Measurements from ENCODE around the gene NELL1. TPM values are rescaled to one million over a fixed set of nuclear protein-coding genes. Genes with fewer than 3 reads are reported as not detected.

The NELL1 gene
- polyA plus RNA-seq, 4 donors, result 0.18 to 5.1 TPM; not detected in 2

- no peak for DNase-seq
- peaks cover 0 to 4% (median 0%) of the 10 kb centered on the region in 3 donors for H3K4me1 ChIP-seq (ENCODE audit: control insufficient read depth in 3 of 3, insufficient read depth in 2 of 3, low read depth in 1 of 3, low read length in 2 of 3)
- WGBS, 3 donors, result 9 to 13% (median 13%) methylated on average over 21 of the region's 21 CpGs
- H3K27ac ChIP-seq (ENCODE audit: low read depth in 1 of 3, low read length in 2 of 3), result no peak overlapping the region
- H3K4me3 ChIP-seq (ENCODE audit: low read depth in 1 of 3, low read length in 3 of 3), result peak overlapping the region in 1 of 3 donors; percentile 14
- no peaks in the 10 kb centered on the region for H3K36me3 ChIP-seq (ENCODE audit: control insufficient read depth in 3 of 3, insufficient read depth in 2 of 3, low read depth in 1 of 3, low read length in 3 of 3)
- no peak for FAIRE-seq
- no peaks in the 10 kb centered on the region for H3K9me3 ChIP-seq (ENCODE audit: control insufficient read depth in 2 of 2, insufficient read depth in 1 of 2, low read depth in 1 of 2, low read length in 1 of 2)
- H3K27me3 ChIP-seq (ENCODE audit: control insufficient read depth in 3 of 3, insufficient read depth in 3 of 3, low read length in 3 of 3), result peaks cover 15 to 60% (median 37%) of the 10 kb centered on the region in 3 donors
Measured at GRCh38 chr11:20670932-20671403, 1.6 kb downstream of the NELL1 start.

GRCh38 chr11:20671856-20672546 is 2.6 kb downstream of the NELL1 start:
- Histone ChIP-seq H3K9me3 (ENCODE audit: control insufficient read depth in 2 of 2, insufficient read depth in 1 of 2, low read depth in 1 of 2, low read length in 1 of 2) (no peaks in the 10 kb centered on the region), H3K36me3 (ENCODE audit: control insufficient read depth in 3 of 3, insufficient read depth in 2 of 3, low read depth in 1 of 3, low read length in 3 of 3) (no peaks in the 10 kb centered on the region), H3K27ac (ENCODE audit: low read depth in 1 of 3, low read length in 2 of 3) (no peak overlapping the region), H3K4me3 (ENCODE audit: low read depth in 1 of 3, low read length in 3 of 3) (no peak overlapping the region), H3K27me3 (ENCODE audit: control insufficient read depth in 3 of 3, insufficient read depth in 3 of 3, low read length in 3 of 3) (peaks cover 15 to 58% (median 35%) of the 10 kb centered on the region in 3 donors), H3K4me1 (ENCODE audit: control insufficient read depth in 3 of 3, insufficient read depth in 2 of 3, low read depth in 1 of 3, low read length in 2 of 3) (peaks cover 0 to 4% (median 0%) of the 10 kb centered on the region in 3 donors)
- DNase-seq, result peak in 1 of 2 donors; percentile 18
- 14 to 29% (median 20%) methylated on average over 6 of the region's 6 CpGs for WGBS, 3 donors
- FAIRE-seq, result no peak

- no peaks in the 10 kb centered on the region for H3K36me3 ChIP-seq (ENCODE audit: control insufficient read depth in 3 of 3, insufficient read depth in 2 of 3, low read depth in 1 of 3, low read length in 3 of 3)
- H3K4me3 ChIP-seq (ENCODE audit: low read depth in 1 of 3, low read length in 3 of 3), result no peak overlapping the region
- FAIRE-seq (no peak), DNase-seq (peak in 1 of 2 donors; percentile 14)
- peaks cover 15 to 54% (median 32%) of the 10 kb centered on the region in 3 donors for H3K27me3 ChIP-seq (ENCODE audit: control insufficient read depth in 3 of 3, insufficient read depth in 3 of 3, low read length in 3 of 3)
- 20 to 36% (median 27%) methylated on average over 2 of the region's 2 CpGs for WGBS, 3 donors
- H3K27ac ChIP-seq (ENCODE audit: low read depth in 1 of 3, low read length in 2 of 3), result no peak overlapping the region
- peaks cover 0 to 4% (median 0%) of the 10 kb centered on the region in 3 donors for H3K4me1 ChIP-seq (ENCODE audit: control insufficient read depth in 3 of 3, insufficient read depth in 2 of 3, low read depth in 1 of 3, low read length in 2 of 3)
- H3K9me3 ChIP-seq (ENCODE audit: control insufficient read depth in 2 of 2, insufficient read depth in 1 of 2, low read depth in 1 of 2, low read length in 1 of 2), result no peaks in the 10 kb centered on the region
Measured at GRCh38 chr11:20672575-20672974, 3.2 kb downstream of the NELL1 start.

GRCh38 chr11:20676658-20677057 is 7.3 kb downstream of the NELL1 start:
- no peak overlapping the region for H3K27ac ChIP-seq (ENCODE audit: low read depth in 1 of 3, low read length in 2 of 3)
- H3K27me3 ChIP-seq (ENCODE audit: control insufficient read depth in 3 of 3, insufficient read depth in 3 of 3, low read length in 3 of 3), result peaks cover 0 to 14% (median 6%) of the 10 kb centered on the region in 3 donors
- no peaks in the 10 kb centered on the region for H3K9me3 ChIP-seq (ENCODE audit: control insufficient read depth in 2 of 2, insufficient read depth in 1 of 2, low read depth in 1 of 2, low read length in 1 of 2)
- no peak for DNase-seq
- H3K4me1 ChIP-seq (ENCODE audit: control insufficient read depth in 3 of 3, insufficient read depth in 2 of 3, low read depth in 1 of 3, low read length in 2 of 3), result no peaks in the 10 kb centered on the region
- 93 to 95% (median 93%) methylated on average over 2 of the region's 2 CpGs for WGBS, 3 donors
- no peak overlapping the region for H3K4me3 ChIP-seq (ENCODE audit: low read depth in 1 of 3, low read length in 3 of 3)
- no peaks in the 10 kb centered on the region for H3K36me3 ChIP-seq (ENCODE audit: control insufficient read depth in 3 of 3, insufficient read depth in 2 of 3, low read depth in 1 of 3, low read length in 3 of 3)
- FAIRE-seq, result no peak

GRCh38 chr11:20688761-20689160 is 19.4 kb downstream of the NELL1 start:
- WGBS, 3 donors, result 65 to 74% (median 74%) methylated on average over 3 of the region's 3 CpGs
- Histone ChIP-seq H3K36me3 (ENCODE audit: control insufficient read depth in 3 of 3, insufficient read depth in 2 of 3, low read depth in 1 of 3, low read length in 3 of 3) (no peaks in the 10 kb centered on the region), H3K27ac (ENCODE audit: low read depth in 1 of 3, low read length in 2 of 3) (no peak overlapping the region), H3K4me3 (ENCODE audit: low read depth in 1 of 3, low read length in 3 of 3) (no peak overlapping the region), H3K27me3 (ENCODE audit: control insufficient read depth in 3 of 3, insufficient read depth in 3 of 3, low read length in 3 of 3) (no peaks in the 10 kb centered on the region), H3K4me1 (ENCODE audit: control insufficient read depth in 3 of 3, insufficient read depth in 2 of 3, low read depth in 1 of 3, low read length in 2 of 3) (no peaks in the 10 kb centered on the region), H3K9me3 (ENCODE audit: control insufficient read depth in 2 of 2, insufficient read depth in 1 of 2, low read depth in 1 of 2, low read length in 1 of 2) (no peaks in the 10 kb centered on the region)
- no peak for DNase-seq
- no peak for FAIRE-seq

GRCh38 chr11:20707876-20708275 is 38.5 kb downstream of the NELL1 start:
- no peak for DNase-seq
- Histone ChIP-seq H3K4me3 (ENCODE audit: low read depth in 1 of 3, low read length in 3 of 3) (no peak overlapping the region), H3K27ac (ENCODE audit: low read depth in 1 of 3, low read length in 2 of 3) (no peak overlapping the region), H3K27me3 (ENCODE audit: control insufficient read depth in 3 of 3, insufficient read depth in 3 of 3, low read length in 3 of 3) (no peaks in the 10 kb centered on the region), H3K36me3 (ENCODE audit: control insufficient read depth in 3 of 3, insufficient read depth in 2 of 3, low read depth in 1 of 3, low read length in 3 of 3) (no peaks in the 10 kb centered on the region), H3K4me1 (ENCODE audit: control insufficient read depth in 3 of 3, insufficient read depth in 2 of 3, low read depth in 1 of 3, low read length in 2 of 3) (no peaks in the 10 kb centered on the region), H3K9me3 (ENCODE audit: control insufficient read depth in 2 of 2, insufficient read depth in 1 of 2, low read depth in 1 of 2, low read length in 1 of 2) (peaks cover 0 to 10% of the 10 kb centered on the region in 2 donors)
- no peak for FAIRE-seq
- WGBS, 3 donors, result 50 to 66% (median 57%) methylated on average over 6 of the region's 6 CpGs

- Histone ChIP-seq H3K27me3 (ENCODE audit: control insufficient read depth in 3 of 3, insufficient read depth in 3 of 3, low read length in 3 of 3) (no peaks in the 10 kb centered on the region), H3K36me3 (ENCODE audit: control insufficient read depth in 3 of 3, insufficient read depth in 2 of 3, low read depth in 1 of 3, low read length in 3 of 3) (no peaks in the 10 kb centered on the region), H3K4me1 (ENCODE audit: control insufficient read depth in 3 of 3, insufficient read depth in 2 of 3, low read depth in 1 of 3, low read length in 2 of 3) (no peaks in the 10 kb centered on the region), H3K27ac (ENCODE audit: low read depth in 1 of 3, low read length in 2 of 3) (no peak overlapping the region), H3K4me3 (ENCODE audit: low read depth in 1 of 3, low read length in 3 of 3) (no peak overlapping the region), H3K9me3 (ENCODE audit: control insufficient read depth in 2 of 2, insufficient read depth in 1 of 2, low read depth in 1 of 2, low read length in 1 of 2) (peaks cover 0 to 13% of the 10 kb centered on the region in 2 donors)
- FAIRE-seq, result no peak
- no peak for DNase-seq
- WGBS, 3 donors, result 73 to 83% (median 82%) methylated on average over 3 of the region's 3 CpGs
Measured at GRCh38 chr11:20712912-20713311, 43.5 kb downstream of the NELL1 start.

GRCh38 chr11:20715464-20715863 is 46.1 kb downstream of the NELL1 start:
- WGBS, 3 donors, result 59 to 73% (median 67%) methylated on average over 1 of the region's 1 CpG
- Histone ChIP-seq H3K9me3 (ENCODE audit: control insufficient read depth in 2 of 2, insufficient read depth in 1 of 2, low read depth in 1 of 2, low read length in 1 of 2) (peaks cover 0 to 8% of the 10 kb centered on the region in 2 donors), H3K4me1 (ENCODE audit: control insufficient read depth in 3 of 3, insufficient read depth in 2 of 3, low read depth in 1 of 3, low read length in 2 of 3) (no peaks in the 10 kb centered on the region), H3K27me3 (ENCODE audit: control insufficient read depth in 3 of 3, insufficient read depth in 3 of 3, low read length in 3 of 3) (no peaks in the 10 kb centered on the region), H3K36me3 (ENCODE audit: control insufficient read depth in 3 of 3, insufficient read depth in 2 of 3, low read depth in 1 of 3, low read length in 3 of 3) (no peaks in the 10 kb centered on the region), H3K27ac (ENCODE audit: low read depth in 1 of 3, low read length in 2 of 3) (no peak overlapping the region), H3K4me3 (ENCODE audit: low read depth in 1 of 3, low read length in 3 of 3) (no peak overlapping the region)
- DNase-seq, result no peak
- no peak for FAIRE-seq

Data from small intestine (tissue), 7 donors.